C4-2B (cell line): ENCODE data around the gene GPC5.

Experiments
- H3K27ac ChIP-seq: fragments of 450-650 bp; 2 replicates; pipeline ENCODE4 v1.5.1; 2017
- ZFX ChIP-seq: fragments of 450-650 bp; IDR thresholded peaks from 2 replicates; pipeline ENCODE4 v1.6.1; 2017
- TF ChIP-seq, protein P1 (sequence below): fragments of 450-650 bp; conservative IDR thresholded peaks from 2 replicates; pipeline ENCODE4 v1.5.1; 2017; ENCODE audit warnings: mild to moderate bottlenecking

The GPC5 gene

DNA sequence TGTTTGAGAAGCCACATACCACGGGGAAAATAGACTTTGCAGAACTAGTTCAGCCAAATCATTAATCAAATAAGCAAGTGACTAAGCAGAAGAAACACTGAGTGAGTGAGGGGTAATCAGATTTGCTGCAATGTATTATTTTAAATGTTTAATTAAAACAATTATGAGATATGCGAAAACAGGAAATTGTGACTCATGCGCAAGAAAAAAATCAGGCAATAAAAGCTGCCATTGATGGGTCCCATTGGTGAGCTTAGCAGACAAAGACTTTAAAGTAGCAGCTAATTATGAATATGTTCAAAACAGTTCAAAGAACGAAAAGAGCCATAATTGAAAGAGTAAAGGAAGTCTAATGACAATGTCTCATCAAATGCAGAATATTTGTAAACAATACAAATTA is 644.1 kb downstream of the GPC5 start:
- H3K27ac ChIP-seq = no peak overlapping the region
- TF ChIP-seq ZFX = no peak
- TF ChIP-seq, protein P1, sequence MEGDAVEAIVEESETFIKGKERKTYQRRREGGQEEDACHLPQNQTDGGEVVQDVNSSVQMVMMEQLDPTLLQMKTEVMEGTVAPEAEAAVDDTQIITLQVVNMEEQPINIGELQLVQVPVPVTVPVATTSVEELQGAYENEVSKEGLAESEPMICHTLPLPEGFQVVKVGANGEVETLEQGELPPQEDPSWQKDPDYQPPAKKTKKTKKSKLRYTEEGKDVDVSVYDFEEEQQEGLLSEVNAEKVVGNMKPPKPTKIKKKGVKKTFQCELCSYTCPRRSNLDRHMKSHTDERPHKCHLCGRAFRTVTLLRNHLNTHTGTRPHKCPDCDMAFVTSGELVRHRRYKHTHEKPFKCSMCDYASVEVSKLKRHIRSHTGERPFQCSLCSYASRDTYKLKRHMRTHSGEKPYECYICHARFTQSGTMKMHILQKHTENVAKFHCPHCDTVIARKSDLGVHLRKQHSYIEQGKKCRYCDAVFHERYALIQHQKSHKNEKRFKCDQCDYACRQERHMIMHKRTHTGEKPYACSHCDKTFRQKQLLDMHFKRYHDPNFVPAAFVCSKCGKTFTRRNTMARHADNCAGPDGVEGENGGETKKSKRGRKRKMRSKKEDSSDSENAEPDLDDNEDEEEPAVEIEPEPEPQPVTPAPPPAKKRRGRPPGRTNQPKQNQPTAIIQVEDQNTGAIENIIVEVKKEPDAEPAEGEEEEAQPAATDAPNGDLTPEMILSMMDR = no peak

DNA sequence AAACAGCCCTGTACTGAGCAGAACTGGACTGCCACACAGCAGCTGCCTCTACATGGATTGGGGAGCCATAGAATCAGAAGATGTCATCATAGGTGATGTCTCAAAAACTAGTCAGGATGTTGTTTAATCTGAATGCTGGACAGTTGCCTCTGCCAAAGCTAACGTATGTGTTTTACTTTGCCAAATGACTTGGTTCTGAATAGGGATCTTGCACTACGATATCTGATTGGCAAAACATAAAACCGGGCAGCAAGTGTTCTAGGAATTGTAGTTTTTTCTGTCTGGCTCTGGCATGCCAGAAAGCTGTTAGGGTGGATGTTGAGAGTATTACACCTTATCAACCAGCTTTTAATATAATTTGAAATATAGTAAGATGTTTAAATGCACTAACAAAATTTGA is 645.9 kb downstream of the GPC5 start:
- TF ChIP-seq, protein P1 = no peak; the same call in 1 of the 2 replicates
- TF ChIP-seq ZFX = no peak
- no peak overlapping the region for H3K27ac ChIP-seq

DNA sequence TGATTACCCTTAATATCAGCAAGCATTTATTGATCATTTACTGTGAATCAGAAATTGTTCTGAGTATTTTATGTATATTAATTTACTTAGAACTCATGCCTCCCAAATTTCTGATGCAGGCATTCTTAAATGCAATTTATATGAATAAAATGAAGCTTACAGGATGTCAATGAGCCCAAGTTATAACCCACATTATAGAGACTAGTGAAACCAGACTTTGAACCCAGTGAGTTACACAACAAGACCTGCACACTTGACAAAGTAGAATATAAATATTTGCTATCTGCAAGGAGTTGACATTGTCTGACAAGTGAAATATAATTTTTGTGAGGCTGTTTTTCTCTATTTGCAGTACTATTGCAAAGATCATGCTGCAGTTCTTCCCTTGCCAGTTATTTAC is 656.0 kb downstream of the GPC5 start:
- H3K27ac ChIP-seq = no peak overlapping the region
- no peak for TF ChIP-seq ZFX

DNA sequence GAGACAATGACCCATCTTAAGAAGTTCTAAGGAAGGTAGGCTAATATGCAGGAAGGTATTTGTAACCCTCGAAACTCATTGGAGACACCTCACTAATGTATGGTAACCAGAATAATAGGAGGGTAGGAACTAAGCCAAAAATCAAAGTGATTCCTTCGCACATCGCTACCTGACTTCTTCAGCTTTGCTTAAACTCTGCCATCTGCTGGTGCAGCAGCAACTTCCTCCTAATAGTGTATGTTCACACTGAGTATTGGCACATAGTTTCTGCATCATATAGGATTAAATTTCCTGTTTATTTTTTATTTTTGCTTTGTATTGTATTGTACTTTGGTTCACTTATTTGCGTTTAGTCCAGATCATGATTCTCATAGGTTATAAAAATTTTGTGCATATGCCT is 676.2 kb downstream of the GPC5 start:
- H3K27ac ChIP-seq = no peak overlapping the region
- no peak for TF ChIP-seq ZFX
- TF ChIP-seq, protein P1 = peak; percentile 66

DNA sequence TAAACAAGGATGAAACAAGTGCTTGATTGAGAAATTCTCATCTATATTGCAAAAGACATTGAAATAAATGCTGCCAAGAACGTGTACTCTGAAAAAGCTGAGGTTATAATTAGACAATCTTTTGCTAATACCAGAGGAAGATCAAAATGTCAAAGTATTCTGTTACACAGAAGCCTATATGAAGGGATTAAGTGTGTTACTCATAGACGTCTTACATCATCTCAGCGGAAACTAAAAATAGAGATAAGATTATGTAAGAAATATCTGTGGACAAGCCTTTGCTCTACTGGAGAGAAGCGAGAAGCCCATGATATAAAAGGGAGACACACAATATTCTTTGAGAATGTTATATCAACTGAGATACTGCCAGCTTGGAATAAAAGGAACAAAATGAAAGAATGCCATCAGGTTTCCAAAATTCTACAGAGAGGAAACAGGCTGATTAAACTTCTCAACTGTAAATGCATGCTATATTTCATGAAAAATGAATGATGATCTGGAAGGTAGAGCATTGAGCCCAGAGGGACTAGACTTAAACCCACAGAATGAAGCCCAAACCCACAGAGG is 699.0 kb downstream of the GPC5 start:
- no peak overlapping the region for H3K27ac ChIP-seq
- no peak for TF ChIP-seq ZFX
- TF ChIP-seq, protein P1 = no peak

DNA sequence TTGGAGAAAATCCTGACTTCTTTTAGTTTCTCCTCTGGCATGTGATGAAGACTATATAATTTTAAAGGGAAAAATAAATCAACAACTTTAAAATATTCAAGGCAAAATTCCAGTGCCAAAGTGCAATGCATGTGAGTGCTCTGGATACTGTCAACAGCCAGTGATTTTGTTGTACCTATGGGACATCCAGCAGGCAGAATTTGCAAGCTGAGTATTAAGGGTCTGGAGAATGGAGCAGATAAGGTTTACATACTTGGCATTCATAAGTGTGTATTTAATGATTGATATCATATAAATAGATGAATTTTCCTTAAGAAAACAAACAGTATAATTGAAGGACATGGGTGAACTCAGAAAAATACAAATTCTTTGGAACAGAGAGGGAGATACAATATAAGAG is 703.4 kb downstream of the GPC5 start:
- no peak overlapping the region for H3K27ac ChIP-seq
- no peak for TF ChIP-seq ZFX
- TF ChIP-seq, protein P1 = no peak

DNA sequence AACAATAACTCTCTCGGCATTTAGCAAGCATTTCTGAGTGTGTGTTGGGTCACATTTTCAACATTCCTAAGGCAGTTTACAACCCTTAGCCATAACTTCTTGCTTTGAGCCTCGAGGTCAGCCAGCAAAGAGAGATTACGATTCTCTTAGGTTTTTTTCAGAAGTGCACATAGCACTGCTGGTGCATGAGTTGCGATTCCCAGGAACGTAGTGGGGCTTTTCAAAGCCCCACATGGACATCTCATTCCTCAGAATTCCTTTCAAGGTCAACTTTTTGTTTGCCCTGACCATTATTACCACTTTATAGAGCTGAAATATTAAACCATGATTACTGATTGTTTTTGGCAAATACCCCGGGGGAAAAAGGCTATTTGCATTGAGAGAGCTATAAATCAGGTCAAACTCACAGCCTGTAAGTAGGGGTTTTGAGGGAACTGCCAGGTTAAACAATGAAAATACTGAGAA is 705.3 kb downstream of the GPC5 start:
- no peak for TF ChIP-seq ZFX
- TF ChIP-seq, protein P1 = no peak

DNA sequence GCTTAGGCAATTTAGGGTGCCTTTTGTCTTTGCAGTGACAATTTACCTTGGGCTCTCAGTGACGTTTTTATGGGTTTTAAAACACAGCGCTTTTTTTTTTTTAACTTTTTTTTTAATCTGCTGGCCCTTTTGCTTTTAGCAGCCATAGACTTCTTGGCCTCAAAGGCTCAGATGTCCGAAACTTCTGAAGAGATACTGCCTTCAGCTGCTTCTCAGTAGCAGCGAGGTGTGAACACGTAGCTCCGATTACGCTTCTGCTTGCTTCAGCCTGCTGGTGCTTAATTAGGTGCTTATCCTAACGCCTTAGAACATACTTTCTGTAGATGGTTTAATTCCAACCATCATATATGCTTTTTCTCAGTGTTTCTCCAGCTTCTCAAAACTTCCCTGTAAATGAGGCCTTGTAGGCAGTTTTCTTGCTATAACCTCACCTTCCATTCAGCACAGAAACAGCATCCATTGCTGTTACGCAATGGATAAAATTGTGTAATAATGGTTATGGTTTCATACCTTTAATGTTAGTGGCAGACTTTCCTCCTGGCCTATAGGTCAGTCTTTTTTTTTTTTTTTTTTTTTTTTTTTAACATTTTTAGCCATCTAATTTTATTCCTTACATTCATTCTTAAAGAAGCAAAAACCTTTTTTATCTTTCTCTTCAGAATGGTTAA is 723.9 kb downstream of the GPC5 start:
- TF ChIP-seq, protein P1 = no peak
- TF ChIP-seq ZFX = no peak
- no peak overlapping the region for H3K27ac ChIP-seq

More for the DNA sequence above, 705.3 kb downstream of the GPC5 start:
- H3K27ac ChIP-seq = no peak overlapping the region
